GM12878 (cell line): Measurements from ENCODE around the gene ANKRD53. TPM values are rescaled to one million over a fixed set of nuclear protein-coding genes. Genes with fewer than 3 reads are reported as not detected.

Experiments
- ATAC-seq: fragments of 200-7000 bp; cut with Tn5 transposase; 3 replicates; pipeline ENCODE4 v1.9.1; 2020; ENCODE audit warnings: mild to moderate bottlenecking, moderate library complexity
- BruUV-seq: library from RNA; stranded (reverse); fragments of 400-500 nt; replicated peaks from 2 replicates; lab custom pipeline; 2021; lab: Mats Ljungman, UMichigan
- CTCF ChIA-PET: fragments of 300-600 bp; sonication (Branson Sonifier 250); formaldehyde crosslinking; extraction: SDS; loops from one replicate; lab custom pipeline; 2021; ENCODE audit warnings: inconsistent platforms; lab: Yijun Ruan, JAX
- POLR2A ChIA-PET: fragments of 350-600 bp; formaldehyde crosslinking; extraction: SDS; loops from one replicate; lab custom pipeline; 2021; ENCODE audit warnings: inconsistent platforms; lab: Charles Lee
- RAD21 ChIA-PET: fragments of 300-600 bp; sonication (Branson Sonifier 250); formaldehyde crosslinking; loops from one replicate; lab custom pipeline; 2023; ENCODE audit warnings: antibody characterized with exemption; ENCODE audit not compliant: unreplicated experiment; lab: Charles Lee
- SMC1A ChIA-PET: fragments of 300-600 bp; sonication (Branson Sonifier 250); formaldehyde crosslinking; loops from one replicate; lab custom pipeline; 2023; ENCODE audit not compliant: unreplicated experiment, uncharacterized antibody; lab: Charles Lee
- DNase-seq: peaks from one replicate; pipeline ENCODE4 v3.0.0-alpha.2; 2011; ENCODE audit warnings: low read depth, low spot score
- FAIRE-seq: peaks from 3 replicates; lab custom pipeline; 2011; peaks lifted over from hg19 to GRCh38; lab: Jason Lieb, UNC
- H2AFZ ChIP-seq: 2 replicates; pipeline ENCODE4 v1.6.0; 2011; ENCODE audit warnings: low read depth, low read length, control low read depth; ENCODE audit not compliant: control insufficient read depth
- H3K27ac ChIP-seq: 2 replicates; pipeline ENCODE4 v1.5.1; 2011; ENCODE audit warnings: control low read depth; ENCODE audit not compliant: control insufficient read depth, insufficient read depth
- H3K27me3 ChIP-seq, 2 experiments: replicated peaks in 1 of 2; 2 replicates each; pipeline versions ENCODE4 v1.6.0 to v1.6.1; 2011; ENCODE audit warnings: low read length in 1 of 2; ENCODE audit not compliant: control insufficient read depth in 2 of 2, insufficient read depth in 2 of 2
- H3K36me3 ChIP-seq, 2 experiments: 2 replicates each; pipeline ENCODE4 v1.5.1; 2011; ENCODE audit warnings: low read length in 1 of 2; ENCODE audit not compliant: control insufficient read depth in 2 of 2, insufficient read depth in 2 of 2
- H3K4me1 ChIP-seq: 2 replicates; pipeline ENCODE4 v1.6.1; 2011; ENCODE audit warnings: mild to moderate bottlenecking, low read length, moderate library complexity, mixed read lengths; ENCODE audit not compliant: control insufficient read depth, insufficient read depth
- H3K4me2 ChIP-seq: 2 replicates; pipeline ENCODE4 v1.6.0; 2011; ENCODE audit warnings: control low read depth; ENCODE audit not compliant: control insufficient read depth, insufficient read depth
- H3K4me3 ChIP-seq: fragments of 200-600 bp; sonication (generic); 2 replicates; pipeline ENCODE4 v1.5.1; 2016
- H3K79me2 ChIP-seq: 2 replicates; pipeline ENCODE4 v1.6.0; 2011; ENCODE audit warnings: low read length; ENCODE audit not compliant: control insufficient read depth, insufficient read depth
- H3K9ac ChIP-seq: 2 replicates; pipeline ENCODE4 v1.8.0; 2011; ENCODE audit warnings: low read length, control low read depth, mixed read lengths; ENCODE audit not compliant: control insufficient read depth, insufficient read depth
- H3K9me3 ChIP-seq: replicated peaks from 3 replicates; pipeline ENCODE4 v1.5.1; 2011; ENCODE audit warnings: mild to moderate bottlenecking, low read length; ENCODE audit not compliant: control insufficient read depth, insufficient read depth
- H4K20me1 ChIP-seq: 2 replicates; pipeline ENCODE4 v1.6.0; 2011; ENCODE audit not compliant: control insufficient read depth, insufficient read depth
- HSF1 ChIP-seq: fragments of 150-350 bp; IDR thresholded peaks from 2 replicates; pipeline ENCODE4 v1.6.1; 2014; ENCODE audit warnings: mild to moderate bottlenecking, low read depth, low read length
- NR2C2 ChIP-seq: IDR thresholded peaks from 2 replicates; pipeline ENCODE4 v1.6.1; 2011; ENCODE audit warnings: borderline replicate concordance, low read depth; ENCODE audit not compliant: control insufficient read depth, insufficient read length
- POLR2AphosphoS2 ChIP-seq: IDR thresholded peaks from 2 replicates; pipeline ENCODE4 v1.6.1; 2011; ENCODE audit warnings: low read depth, mild to moderate bottlenecking, low read length, improper control_type of control experiment, moderate library complexity
- STAT1 ChIP-seq: fragments of 450-650 bp; conservative IDR thresholded peaks from 2 replicates; pipeline ENCODE4 v1.6.1; 2014; ENCODE audit warnings: antibody characterized with exemption, mild to moderate bottlenecking
- USF2 ChIP-seq: IDR thresholded peaks from 2 replicates; pipeline ENCODE4 v1.6.1; 2011; ENCODE audit warnings: low read depth, low read length, improper control_type of control experiment, borderline replicate concordance
- WGBS: methylation state at CpG from one replicate; pipeline ENCODE4 v1.1.6; 2016; ENCODE audit warnings: low lambda C conversion rate; ENCODE audit not compliant: insufficient replicate concordance, insufficient coverage; ENCODE audit errors: missing lambda C conversion rate; 5-methylcytosine and 5-hydroxymethylcytosine counted together
- in situ Hi-C: fragments of 300-500 bp; cut with MboI; formaldehyde crosslinking; loops from 9 replicates; pipeline ENCODE4 v1.14.3; 2018; ENCODE audit warnings: mixed read lengths
- intact Hi-C: fragments of 100-400 bp; cut with micrococcal nuclease; formaldehyde crosslinking; loops from one replicate; pipeline ENCODE4 v1.14.2; 2022; ENCODE audit not compliant: unreplicated experiment
- polyA plus RNA-seq, 11 experiments: library from polyadenylated mRNA; depleted of rRNA in 4 of 11; unstranded in 6 of 11; stranded (reverse) in 5 of 11; fragments of >200 nt; fragmentation: Nextera tagmentation in 4 of 11; fragmentation: Illumina TruSeq in 1 of 11; extraction: Ambion mirVana in 4 of 11; extraction: Trizol in 1 of 11; gene quantifications; 1 replicate in 1 of 11; 2 replicates in 10 of 11; pipeline versions ENCODE4 v1.2.1 to v1.2.3, GENCODE V29; 2011 to 2016; ENCODE audit warnings: inconsistent platforms in 2 of 11, missing spikeins in 2 of 11, low read depth in 1 of 11
- total RNA-seq, 4 experiments: library from RNA; depleted of rRNA in 3 of 4; stranded (reverse); fragments of >200 nt in 3 of 4; fragmentation: Illumina TruSeq in 1 of 4; extraction: Trizol in 1 of 4; gene quantifications; 2 replicates each; pipeline versions ENCODE4 v1.2.1 to v1.2.3, GENCODE V29; 2013 to 2021

The ANKRD53 gene
- total and polyA plus RNA-seq, 10 of the 15 experiments (the other 5 are each of a cell fraction or from before 2014, with no cell fraction given): 0.04 TPM; not detected in 8

- TF ChIP-seq HSF1 (no peak), STAT1 (no peak), USF2 (no peak)
Observed at GRCh38 chr2:70932631-70933230, 45.7 kb upstream of the ANKRD53 start (continued).

GRCh38 chr2:70934981-70935380 lies 43.4 kb upstream of the ANKRD53 start:
- in situ Hi-C loops: no loop called here
- no peaks in the 10 kb centered on the region for H4K20me1 ChIP-seq
- H3K27ac ChIP-seq: no peak overlapping the region
- H2AFZ ChIP-seq: no peak overlapping the region
- H3K4me3 ChIP-seq: no peak overlapping the region
- FAIRE-seq: no peak
- RAD21 ChIA-PET: no interaction called here
- POLR2A ChIA-PET: interaction anchor here (0.6 kb wide), 1 partner anchor 8 kb away, joined by 3 read pairs; no protein-coding TSS in a partner anchor
- no peaks in the 10 kb centered on the region for H3K79me2 ChIP-seq
- peaks cover 0 to 5% of the 10 kb centered on the region in 2 experiments; a peak in 2 of 4 replicates for H3K27me3 ChIP-seq
- H3K36me3 ChIP-seq: no peaks in the 10 kb centered on the region
- TF ChIP-seq POLR2AphosphoS2 (no peak), NR2C2 (no peak)
- DNase-seq: no peak
- no peak overlapping the region for H3K9ac ChIP-seq
- H3K4me2 ChIP-seq: no peak overlapping the region
- no peaks in the 10 kb centered on the region for H3K9me3 ChIP-seq
- H3K4me1 ChIP-seq: no peaks in the 10 kb centered on the region
- intact Hi-C loops: no loop called here
- no peak for ATAC-seq
- SMC1A ChIA-PET: no interaction called here
- WGBS: 5% methylated on average over 1 of the region's 1 CpG
- BruUV-seq: no TSS peak
- CTCF ChIA-PET: interaction anchor here (1.2 to 3.4 kb wide), 2 partner anchors 13 to 64 kb away, joined by 4 to 12 read pairs; no protein-coding TSS in a partner anchor
